ENCODE results near the gene MCOLN2. TPM values are rescaled to one million over a fixed set of nuclear protein-coding genes. Genes with fewer than 3 reads are reported as not detected.

MCOLN2 gene
- total and polyA plus RNA-seq, 2 of the 13 experiments (the other 11 are each of a cell fraction or from before 2014, with no cell fraction given): not detected

DNA sequence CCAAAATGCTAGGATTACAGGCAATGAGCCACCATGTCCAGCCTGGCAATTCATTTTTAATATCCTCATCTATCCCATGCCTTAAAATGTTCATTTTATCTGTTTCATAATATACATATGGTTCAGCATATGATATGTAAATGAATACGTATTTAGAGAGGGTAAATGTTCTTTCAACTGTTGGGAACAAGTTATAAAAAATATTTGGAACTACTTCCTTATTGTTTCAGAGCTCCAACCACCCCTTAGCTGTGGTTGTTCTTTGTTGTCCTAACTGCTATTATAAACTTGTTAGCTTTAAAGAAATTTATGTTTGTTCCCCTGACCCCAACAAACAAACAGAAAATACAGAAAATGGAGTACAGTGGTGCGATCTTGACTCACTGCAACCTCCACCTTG, 14.5 kb downstream of the MCOLN2 start:
- Histone ChIP-seq H2AFZ (ENCODE audit: low read length) (no peak overlapping the region), H3K36me3 (replicated peaks in 1 of 2; ENCODE audit: control insufficient read depth in 1 of 2, insufficient read depth in 2 of 2, low read length in 2 of 2) (no peaks in the 10 kb centered on the region), H3K27ac (ENCODE audit: extremely low read length, insufficient read depth, low read length) (no peak overlapping the region), H3K4me1 (ENCODE audit: insufficient read depth, low read length) (no peaks in the 10 kb centered on the region), H4K20me1 (ENCODE audit: insufficient read depth, low read length) (no peaks in the 10 kb centered on the region), H3K9ac (ENCODE audit: insufficient read depth, low read depth, low read length) (no peak overlapping the region), H3K27me3 (ENCODE audit: control insufficient read depth in 1 of 2, insufficient read depth in 2 of 2, low read length in 2 of 2) (no peaks in the 10 kb centered on the region), H3K79me2 (ENCODE audit: insufficient read depth, low read length) (no peaks in the 10 kb centered on the region), H3K4me3 (replicated peaks in 1 of 3; ENCODE audit: insufficient read depth in 1 of 3, low read depth in 2 of 3, low read length in 3 of 3) (no peak overlapping the region), H3K9me3 (ENCODE audit: low read length) (no peaks in the 10 kb centered on the region), H3K4me2 (ENCODE audit: low read depth, low read length) (no peak overlapping the region)
- POLR2A ChIA-PET: no interaction called here
- ATAC-seq (no peak), DNase-seq (ENCODE audit: low spot score) (no peak), FAIRE-seq (no peak)
- intact Hi-C loops (cut with micrococcal nuclease; ENCODE audit: unreplicated experiment): no loop called here
- TF ChIP-seq REL (CRISPR knock-in tag; conservative IDR thresholded peaks at IDR 0.05) (no peak), RFXANK (CRISPR knock-in tag; IDR thresholded peaks at IDR 0.05) (no peak)
- TF ChIP-seq, protein P1, sequence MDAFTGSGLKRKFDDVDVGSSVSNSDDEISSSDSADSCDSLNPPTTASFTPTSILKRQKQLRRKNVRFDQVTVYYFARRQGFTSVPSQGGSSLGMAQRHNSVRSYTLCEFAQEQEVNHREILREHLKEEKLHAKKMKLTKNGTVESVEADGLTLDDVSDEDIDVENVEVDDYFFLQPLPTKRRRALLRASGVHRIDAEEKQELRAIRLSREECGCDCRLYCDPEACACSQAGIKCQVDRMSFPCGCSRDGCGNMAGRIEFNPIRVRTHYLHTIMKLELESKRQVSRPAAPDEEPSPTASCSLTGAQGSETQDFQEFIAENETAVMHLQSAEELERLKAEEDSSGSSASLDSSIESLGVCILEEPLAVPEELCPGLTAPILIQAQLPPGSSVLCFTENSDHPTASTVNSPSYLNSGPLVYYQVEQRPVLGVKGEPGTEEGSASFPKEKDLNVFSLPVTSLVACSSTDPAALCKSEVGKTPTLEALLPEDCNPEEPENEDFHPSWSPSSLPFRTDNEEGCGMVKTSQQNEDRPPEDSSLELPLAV (CRISPR knock-in tag; conservative IDR thresholded peaks at IDR 0.05; ENCODE audit: low read depth): no peak
- TF ChIP-seq, protein P2, sequence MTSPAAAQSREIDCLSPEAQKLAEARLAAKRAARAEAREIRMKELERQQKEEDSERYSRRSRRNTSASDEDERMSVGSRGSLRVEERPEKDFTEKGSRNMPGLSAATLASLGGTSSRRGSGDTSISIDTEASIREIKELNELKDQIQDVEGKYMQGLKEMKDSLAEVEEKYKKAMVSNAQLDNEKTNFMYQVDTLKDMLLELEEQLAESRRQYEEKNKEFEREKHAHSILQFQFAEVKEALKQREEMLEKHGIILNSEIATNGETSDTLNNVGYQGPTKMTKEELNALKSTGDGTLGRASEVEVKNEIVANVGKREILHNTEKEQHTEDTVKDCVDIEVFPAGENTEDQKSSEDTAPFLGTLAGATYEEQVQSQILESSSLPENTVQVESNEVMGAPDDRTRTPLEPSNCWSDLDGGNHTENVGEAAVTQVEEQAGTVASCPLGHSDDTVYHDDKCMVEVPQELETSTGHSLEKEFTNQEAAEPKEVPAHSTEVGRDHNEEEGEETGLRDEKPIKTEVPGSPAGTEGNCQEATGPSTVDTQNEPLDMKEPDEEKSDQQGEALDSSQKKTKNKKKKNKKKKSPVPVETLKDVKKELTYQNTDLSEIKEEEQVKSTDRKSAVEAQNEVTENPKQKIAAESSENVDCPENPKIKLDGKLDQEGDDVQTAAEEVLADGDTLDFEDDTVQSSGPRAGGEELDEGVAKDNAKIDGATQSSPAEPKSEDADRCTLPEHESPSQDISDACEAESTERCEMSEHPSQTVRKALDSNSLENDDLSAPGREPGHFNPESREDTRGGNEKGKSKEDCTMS (CRISPR knock-in tag; conservative IDR thresholded peaks at IDR 0.05): no peak
- TF ChIP-seq, protein P3, sequence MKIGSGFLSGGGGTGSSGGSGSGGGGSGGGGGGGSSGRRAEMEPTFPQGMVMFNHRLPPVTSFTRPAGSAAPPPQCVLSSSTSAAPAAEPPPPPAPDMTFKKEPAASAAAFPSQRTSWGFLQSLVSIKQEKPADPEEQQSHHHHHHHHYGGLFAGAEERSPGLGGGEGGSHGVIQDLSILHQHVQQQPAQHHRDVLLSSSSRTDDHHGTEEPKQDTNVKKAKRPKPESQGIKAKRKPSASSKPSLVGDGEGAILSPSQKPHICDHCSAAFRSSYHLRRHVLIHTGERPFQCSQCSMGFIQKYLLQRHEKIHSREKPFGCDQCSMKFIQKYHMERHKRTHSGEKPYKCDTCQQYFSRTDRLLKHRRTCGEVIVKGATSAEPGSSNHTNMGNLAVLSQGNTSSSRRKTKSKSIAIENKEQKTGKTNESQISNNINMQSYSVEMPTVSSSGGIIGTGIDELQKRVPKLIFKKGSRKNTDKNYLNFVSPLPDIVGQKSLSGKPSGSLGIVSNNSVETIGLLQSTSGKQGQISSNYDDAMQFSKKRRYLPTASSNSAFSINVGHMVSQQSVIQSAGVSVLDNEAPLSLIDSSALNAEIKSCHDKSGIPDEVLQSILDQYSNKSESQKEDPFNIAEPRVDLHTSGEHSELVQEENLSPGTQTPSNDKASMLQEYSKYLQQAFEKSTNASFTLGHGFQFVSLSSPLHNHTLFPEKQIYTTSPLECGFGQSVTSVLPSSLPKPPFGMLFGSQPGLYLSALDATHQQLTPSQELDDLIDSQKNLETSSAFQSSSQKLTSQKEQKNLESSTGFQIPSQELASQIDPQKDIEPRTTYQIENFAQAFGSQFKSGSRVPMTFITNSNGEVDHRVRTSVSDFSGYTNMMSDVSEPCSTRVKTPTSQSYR (CRISPR knock-in tag; IDR thresholded peaks at IDR 0.05; ENCODE audit: borderline replicate concordance): no peak
- TF ChIP-seq, protein P4, sequence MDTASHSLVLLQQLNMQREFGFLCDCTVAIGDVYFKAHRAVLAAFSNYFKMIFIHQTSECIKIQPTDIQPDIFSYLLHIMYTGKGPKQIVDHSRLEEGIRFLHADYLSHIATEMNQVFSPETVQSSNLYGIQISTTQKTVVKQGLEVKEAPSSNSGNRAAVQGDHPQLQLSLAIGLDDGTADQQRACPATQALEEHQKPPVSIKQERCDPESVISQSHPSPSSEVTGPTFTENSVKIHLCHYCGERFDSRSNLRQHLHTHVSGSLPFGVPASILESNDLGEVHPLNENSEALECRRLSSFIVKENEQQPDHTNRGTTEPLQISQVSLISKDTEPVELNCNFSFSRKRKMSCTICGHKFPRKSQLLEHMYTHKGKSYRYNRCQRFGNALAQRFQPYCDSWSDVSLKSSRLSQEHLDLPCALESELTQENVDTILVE (CRISPR knock-in tag; IDR thresholded peaks at IDR 0.05): no peak
- TF ChIP-seq, protein P5, sequence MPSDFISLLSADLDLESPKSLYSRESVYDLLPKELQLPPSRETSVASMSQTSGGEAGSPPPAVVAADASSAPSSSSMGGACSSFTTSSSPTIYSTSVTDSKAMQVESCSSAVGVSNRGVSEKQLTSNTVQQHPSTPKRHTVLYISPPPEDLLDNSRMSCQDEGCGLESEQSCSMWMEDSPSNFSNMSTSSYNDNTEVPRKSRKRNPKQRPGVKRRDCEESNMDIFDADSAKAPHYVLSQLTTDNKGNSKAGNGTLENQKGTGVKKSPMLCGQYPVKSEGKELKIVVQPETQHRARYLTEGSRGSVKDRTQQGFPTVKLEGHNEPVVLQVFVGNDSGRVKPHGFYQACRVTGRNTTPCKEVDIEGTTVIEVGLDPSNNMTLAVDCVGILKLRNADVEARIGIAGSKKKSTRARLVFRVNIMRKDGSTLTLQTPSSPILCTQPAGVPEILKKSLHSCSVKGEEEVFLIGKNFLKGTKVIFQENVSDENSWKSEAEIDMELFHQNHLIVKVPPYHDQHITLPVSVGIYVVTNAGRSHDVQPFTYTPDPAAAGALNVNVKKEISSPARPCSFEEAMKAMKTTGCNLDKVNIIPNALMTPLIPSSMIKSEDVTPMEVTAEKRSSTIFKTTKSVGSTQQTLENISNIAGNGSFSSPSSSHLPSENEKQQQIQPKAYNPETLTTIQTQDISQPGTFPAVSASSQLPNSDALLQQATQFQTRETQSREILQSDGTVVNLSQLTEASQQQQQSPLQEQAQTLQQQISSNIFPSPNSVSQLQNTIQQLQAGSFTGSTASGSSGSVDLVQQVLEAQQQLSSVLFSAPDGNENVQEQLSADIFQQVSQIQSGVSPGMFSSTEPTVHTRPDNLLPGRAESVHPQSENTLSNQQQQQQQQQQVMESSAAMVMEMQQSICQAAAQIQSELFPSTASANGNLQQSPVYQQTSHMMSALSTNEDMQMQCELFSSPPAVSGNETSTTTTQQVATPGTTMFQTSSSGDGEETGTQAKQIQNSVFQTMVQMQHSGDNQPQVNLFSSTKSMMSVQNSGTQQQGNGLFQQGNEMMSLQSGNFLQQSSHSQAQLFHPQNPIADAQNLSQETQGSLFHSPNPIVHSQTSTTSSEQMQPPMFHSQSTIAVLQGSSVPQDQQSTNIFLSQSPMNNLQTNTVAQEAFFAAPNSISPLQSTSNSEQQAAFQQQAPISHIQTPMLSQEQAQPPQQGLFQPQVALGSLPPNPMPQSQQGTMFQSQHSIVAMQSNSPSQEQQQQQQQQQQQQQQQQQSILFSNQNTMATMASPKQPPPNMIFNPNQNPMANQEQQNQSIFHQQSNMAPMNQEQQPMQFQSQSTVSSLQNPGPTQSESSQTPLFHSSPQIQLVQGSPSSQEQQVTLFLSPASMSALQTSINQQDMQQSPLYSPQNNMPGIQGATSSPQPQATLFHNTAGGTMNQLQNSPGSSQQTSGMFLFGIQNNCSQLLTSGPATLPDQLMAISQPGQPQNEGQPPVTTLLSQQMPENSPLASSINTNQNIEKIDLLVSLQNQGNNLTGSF (CRISPR knock-in tag; IDR thresholded peaks at IDR 0.05): no peak
- WGBS (ENCODE audit: low lambda C conversion rate): 2% methylated on average over 2 of the region's 2 CpGs
- in situ Hi-C loops (cut with HindIII; ENCODE audit: extremely low pct_ligation_motif_present, low pct_unique_long_range_greater_than_20kb): no loop called here
- BruUV-seq (replicated peaks): no TSS peak
- CTCF ChIA-PET (ENCODE audit: low intra/inter-chr PET ratio, low total read pairs): no interaction called here

Measured in HepG2 (cell line).